Spleen (tissue), 11 donors: Measurements from ENCODE around the gene TLR5. TPM values are rescaled to one million over a fixed set of nuclear protein-coding genes. Genes with fewer than 3 reads are reported as not detected.
"Not testable (repeated sequence)": the region's sequence is repeated elsewhere in the genome, so short reads cannot be mapped to it uniquely, and the experiment has no call there.

Source experiments
- DNase-seq: peaks from one replicate; pipeline ENCODE4 v3.0.0-alpha.2; 2020
- H3K27ac ChIP-seq, 8 donors: fragments of 200-600 bp; sonication (generic) in 7 of 8; 1 replicate in 4 of 8; 2 replicates in 4 of 8; pipeline versions ENCODE4 v1.5.0 to v1.8.0; 2016 to 2021; ENCODE audit warnings: inconsistent platforms in 4 of 8, mild to moderate bottlenecking in 4 of 8, moderate library complexity in 1 of 8
- H3K27me3 ChIP-seq, 7 donors: fragments of 200-600 bp; sonication (generic) in 6 of 7; replicated peaks in 1 of 7; 1 replicate in 4 of 7; 2 replicates in 3 of 7; pipeline versions ENCODE4 v1.5.0 to v1.8.0; 2016 to 2021; ENCODE audit warnings: inconsistent platforms in 3 of 7, mild to moderate bottlenecking in 1 of 7
- H3K36me3 ChIP-seq, 6 donors: fragments of 200-600 bp; sonication (generic) in 5 of 6; 1 replicate in 4 of 6; 2 replicates in 2 of 6; pipeline versions ENCODE4 v1.5.0 to v1.8.0; 2016 to 2021; ENCODE audit warnings: inconsistent platforms in 2 of 6
- H3K4me1 ChIP-seq, 6 donors: fragments of 200-600 bp; sonication (generic) in 5 of 6; 1 replicate in 3 of 6; 2 replicates in 3 of 6; pipeline versions ENCODE4 v1.5.0 to v1.8.0; 2016 to 2021; ENCODE audit warnings: inconsistent platforms in 3 of 6
- H3K4me3 ChIP-seq, 8 donors: fragments of 200-600 bp; sonication (generic) in 7 of 8; 1 replicate in 4 of 8; 2 replicates in 4 of 8; pipeline versions ENCODE4 v1.5.0 to v1.8.0; 2016 to 2021; ENCODE audit warnings: inconsistent platforms in 4 of 8, mild to moderate bottlenecking in 4 of 8, moderate library complexity in 2 of 8
- H3K9me3 ChIP-seq, 8 donors: fragments of 200-600 bp; sonication (generic) in 7 of 8; 1 replicate in 4 of 8; 2 replicates in 4 of 8; pipeline versions ENCODE4 v1.5.0 to v1.8.0; 2016 to 2021; ENCODE audit warnings: inconsistent platforms in 4 of 8
- CTCF ChIP-seq, 11 experiments: fragments of 200-600 bp in 7 of 11; fragments of 450-650 bp in 4 of 11; sonication (generic) in 4 of 11; IDR thresholded peaks in 8 of 11; conservative IDR thresholded peaks in 3 of 11; 1 replicate in 7 of 11; 2 replicates in 4 of 11; pipeline versions ENCODE4 v1.4.0 to v1.8.0; 2016 to 2021; ENCODE audit warnings: antibody characterized with exemption in 11 of 11, inconsistent platforms in 4 of 11, mild to moderate bottlenecking in 1 of 11
- POLR2A ChIP-seq, 3 donors: fragments of 450-650 bp; IDR thresholded peaks; one replicate each; pipeline ENCODE4 v1.5.1; 2017; ENCODE audit warnings: antibody characterized with exemption in 3 of 3, mild to moderate bottlenecking in 1 of 3
- POLR2AphosphoS5 ChIP-seq, 3 donors: sonication (generic); formaldehyde crosslinking; IDR thresholded peaks; one replicate each; pipeline ENCODE4 v1.5.1; 2017; ENCODE audit warnings: antibody characterized with exemption in 3 of 3
- WGBS, 5 donors: extraction: QIAGEN DNeasy Blood & Tissue Kit in 3 of 5; methylation state at CpG; one replicate each; pipeline versions ENCODE4 v1.1.5 to v1.1.7; 2013 to 2018; 5-methylcytosine and 5-hydroxymethylcytosine counted together
- intact Hi-C: fragments of 100-400 bp; cut with DNase I; formaldehyde crosslinking; loops from one replicate; pipeline ENCODE4 v1.15.0; 2023; ENCODE audit warnings: low total_unique reads
- polyA plus RNA-seq, 3 donors: library from polyadenylated mRNA; stranded (reverse); fragments of 200-250 nt; gene quantifications; one replicate each; pipeline ENCODE4 v1.2.1, GENCODE V29; 2013
- total RNA-seq, 7 donors: library from RNA; depleted of rRNA in 3 of 7; stranded (reverse); fragments of >200 nt in 3 of 7; fragmentation: NEBNext Ultra II Directional in 4 of 7; extraction: Animal tissue kit (Norgen Biotek cat#: 25700) in 4 of 7; gene quantifications; one replicate each; pipeline versions ENCODE4 v1.1.0 to v1.2.1, GENCODE V29; 2016 to 2021
- donor health status: healthy with polysubstance abuse.
- donor health status: DM: no; HTN: no; CAD: no; lungs with moderate emphysema.
- donor health status: DM: no; HTN: no; CAD: no.
- donor health status: Bipolar disorder and iron deficiency.
- donor health status: healthy.
- donor health status: DM: no; HTN: no; CAD: no.
- donor health status: DM: yes; HTN: yes; CAD: no.

The TLR5 gene
- total and polyA plus RNA-seq, 10 donors = 1.0 to 28.2 (median 13.7) TPM

GRCh38 chr1:223175032-223175431 lies 32.0 kb upstream of the TLR5 start:
- H3K27ac ChIP-seq = peak overlapping the region in 5 of 8 donors; percentile 2 to 79 (median 71)

GRCh38 chr1:223169458-223169857 lies 26.4 kb upstream of the TLR5 start:
- intact Hi-C loops, H3K27ac ChIP-seq, H3K9me3 ChIP-seq, H3K4me1 ChIP-seq, DNase-seq, H3K4me3 ChIP-seq, H3K27me3 ChIP-seq, H3K36me3 ChIP-seq: not testable (repeated sequence)
- 84 to 93% (median 86%) methylated on average over 5 of the region's 5 CpGs for WGBS, 5 donors

More at GRCh38 chr1:223175032-223175431, 32.0 kb upstream of the TLR5 start:
- no peaks in the 10 kb centered on the region for H3K27me3 ChIP-seq
- H3K36me3 ChIP-seq = no peaks in the 10 kb centered on the region
- H3K9me3 ChIP-seq = peaks cover 0 to 3% (median 0%) of the 10 kb centered on the region in 8 donors
- WGBS, 5 donors = 62 to 86% (median 76%) methylated on average over 4 of the region's 4 CpGs
- intact Hi-C loops = no loop called here
- no peak for TF ChIP-seq CTCF (IDR thresholded peaks at IDR 0.05 in 8 of 11, conservative IDR thresholded peaks at IDR 0.05 in 3 of 11)
- no peak for TF ChIP-seq POLR2AphosphoS5 (IDR thresholded peaks at IDR 0.05)
- no peak for TF ChIP-seq POLR2A (IDR thresholded peaks at IDR 0.05)
- no peak for DNase-seq
- H3K4me1 ChIP-seq = peaks cover 0 to 32% (median 1%) of the 10 kb centered on the region in 6 donors
- H3K4me3 ChIP-seq = no peak overlapping the region

- Histone ChIP-seq H3K4me1 (no peaks in the 10 kb centered on the region), H3K4me3 (no peak overlapping the region), H3K27ac (no peak overlapping the region), H3K27me3 (peaks cover 0 to 16% (median 0%) of the 10 kb centered on the region in 7 donors), H3K9me3 (no peaks in the 10 kb centered on the region), H3K36me3 (no peaks in the 10 kb centered on the region)
- 79 to 89% (median 82%) methylated on average over 3 of the region's 3 CpGs for WGBS, 5 donors
- TF ChIP-seq POLR2AphosphoS5 (IDR thresholded peaks at IDR 0.05) = no peak
- TF ChIP-seq POLR2A (IDR thresholded peaks at IDR 0.05) = no peak
- TF ChIP-seq CTCF (IDR thresholded peaks at IDR 0.05 in 8 of 11, conservative IDR thresholded peaks at IDR 0.05 in 3 of 11) = no peak
- DNase-seq = no peak
- intact Hi-C loops = no loop called here
These were observed 18.3 kb upstream of the TLR5 start for GRCh38 chr1:223161321-223161720.

DNA sequence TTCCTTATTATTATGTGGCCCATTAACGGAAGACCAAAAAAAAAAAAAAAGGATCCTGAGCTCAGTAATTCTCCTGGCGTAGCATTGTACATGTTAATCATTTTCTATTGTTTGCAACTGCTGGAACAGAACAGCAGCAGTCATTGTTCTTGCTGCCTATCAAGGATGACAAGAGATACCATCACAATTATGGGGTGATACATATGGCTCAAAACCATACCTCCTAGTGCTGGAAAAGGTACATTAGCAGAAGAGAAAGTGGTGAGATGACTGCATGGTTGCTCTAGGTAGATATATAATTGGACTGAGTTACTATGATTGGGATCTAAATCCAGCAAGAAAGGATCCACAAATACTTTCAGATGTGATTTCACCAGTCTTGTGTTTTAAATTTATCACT lies 13.3 kb upstream of the TLR5 start:
- H3K4me1 ChIP-seq = peaks cover 0 to 6% (median 0%) of the 10 kb centered on the region in 6 donors
- H3K4me3 ChIP-seq = no peak overlapping the region
- DNase-seq = no peak
- 77 to 98% (median 94%) methylated on average over 2 of the region's 2 CpGs for WGBS, 5 donors
- H3K36me3 ChIP-seq = no peaks in the 10 kb centered on the region
- no peaks in the 10 kb centered on the region for H3K9me3 ChIP-seq
- intact Hi-C loops = no loop called here
- no peak for TF ChIP-seq CTCF (IDR thresholded peaks at IDR 0.05 in 8 of 11, conservative IDR thresholded peaks at IDR 0.05 in 3 of 11)
- no peak for TF ChIP-seq POLR2A (IDR thresholded peaks at IDR 0.05)
- no peak for TF ChIP-seq POLR2AphosphoS5 (IDR thresholded peaks at IDR 0.05)
- H3K27me3 ChIP-seq = peaks cover 0 to 3% (median 0%) of the 10 kb centered on the region in 7 donors
- H3K27ac ChIP-seq = no peak overlapping the region

DNA sequence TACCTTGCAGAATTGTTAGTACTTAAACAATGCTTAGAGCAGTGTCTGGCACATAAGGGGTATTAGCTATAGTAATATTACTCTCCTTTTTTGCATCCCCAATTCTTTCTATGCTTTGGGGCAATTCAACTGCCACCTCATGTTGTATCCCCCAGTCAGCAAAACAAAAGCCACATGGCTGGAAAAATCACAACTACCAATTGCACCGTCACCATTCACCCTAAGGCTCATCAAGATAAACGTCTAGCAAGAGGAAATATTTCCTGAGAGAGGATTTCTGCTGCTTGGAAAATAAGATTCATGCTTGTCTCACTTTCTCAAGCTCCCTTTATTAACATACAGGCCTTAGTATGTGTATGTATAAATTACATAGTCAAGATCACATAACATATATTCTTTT lies 12.1 kb upstream of the TLR5 start:
- TF ChIP-seq POLR2AphosphoS5 (IDR thresholded peaks at IDR 0.05) = no peak
- no peak for TF ChIP-seq POLR2A (IDR thresholded peaks at IDR 0.05)
- no peak for TF ChIP-seq CTCF (IDR thresholded peaks at IDR 0.05 in 8 of 11, conservative IDR thresholded peaks at IDR 0.05 in 3 of 11)
- Histone ChIP-seq H3K27ac (no peak overlapping the region), H3K9me3 (no peaks in the 10 kb centered on the region), H3K4me1 (peaks cover 0 to 6% (median 0%) of the 10 kb centered on the region in 6 donors), H3K27me3 (peaks cover 0 to 12% (median 0%) of the 10 kb centered on the region in 7 donors), H3K36me3 (no peaks in the 10 kb centered on the region), H3K4me3 (no peak overlapping the region)
- intact Hi-C loops = no loop called here
- 61 to 77% (median 69%) methylated on average over 2 of the region's 2 CpGs for WGBS, 5 donors
- no peak for DNase-seq
